SU-DHL-6 (cell line): ENCODE results near the gene AUH.

Experiments used
- CTCF ChIP-seq: fragments of 200-600 bp; sonication (generic); IDR thresholded peaks from one replicate; pipeline ENCODE4 v1.5.1; 2017; ENCODE audit warnings: antibody characterized with exemption, mild to moderate bottlenecking, low read length, moderate library complexity; ENCODE audit not compliant: insufficient read depth, poor library complexity, severe bottlenecking
- EZH2phosphoT487 ChIP-seq: fragments of 200-600 bp; sonication (generic), shearing (Covaris generic); conservative IDR thresholded peaks from 2 replicates; pipeline ENCODE4 v1.6.1; 2018; ENCODE audit warnings: mild to moderate bottlenecking, antibody characterized with exemption, low read length, moderate library complexity, mixed read lengths

GRCh38 chr9:91190062-91190461 is 171.7 kb downstream of the AUH start:
- TF ChIP-seq CTCF (no peak), EZH2phosphoT487 (no peak)
